Epithelial cell of proximal tubule (primary cell): ENCODE measurements around the gene UBE2D4. TPM values are rescaled to one million over a fixed set of nuclear protein-coding genes. Genes with fewer than 3 reads are reported as not detected.
A peak's percentile ranks its signal among the peaks of the same experiment; 100 is the strongest.

Experiments used
- DNase-seq: peaks from one replicate; pipeline ENCODE4 v3.0.0-alpha.2; 2011; ENCODE audit warnings: low read depth
- H3K4me3 ChIP-seq: 2 replicates; pipeline ENCODE4 v1.5.1; 2011; ENCODE audit warnings: low read depth, mild to moderate bottlenecking, low read length
- CTCF ChIP-seq: conservative IDR thresholded peaks from 2 replicates; pipeline ENCODE4 v1.5.1; 2012; ENCODE audit warnings: low read depth, mild to moderate bottlenecking, low read length
- total RNA-seq: library from RNA; depleted of rRNA; stranded (reverse); fragments of >200 nt; gene quantifications from 2 replicates; pipeline ENCODE4 v1.2.3, GENCODE V29; 2015

Gene UBE2D4
- total RNA-seq, 1 donor from 2014 or later: 26.7 TPM

- no peak for DNase-seq
- H3K4me3 ChIP-seq: no peak overlapping the region
- no peak for TF ChIP-seq CTCF
These were observed 7.8 kb downstream of the UBE2D4 start for GRCh38 chr7:43933902-43934560.

GRCh38 chr7:43937444-43937843 lies 11.2 kb downstream of the UBE2D4 start:
- TF ChIP-seq CTCF: no peak
- DNase-seq: no peak
- no peak overlapping the region for H3K4me3 ChIP-seq

GRCh38 chr7:43938892-43939482 lies 12.8 kb downstream of the UBE2D4 start:
- no peak overlapping the region for H3K4me3 ChIP-seq
- DNase-seq: no peak
- no peak for TF ChIP-seq CTCF

- no peak for DNase-seq
- no peak for TF ChIP-seq CTCF
These were observed 16.0 kb downstream of the UBE2D4 start for GRCh38 chr7:43942250-43942649.

GRCh38 chr7:43942997-43943396 lies 16.8 kb downstream of the UBE2D4 start:
- TF ChIP-seq CTCF: peak; percentile 50
- H3K4me3 ChIP-seq: no peak overlapping the region
- DNase-seq: no peak

More at GRCh38 chr7:43942250-43942649, 16.0 kb downstream of the UBE2D4 start:
- H3K4me3 ChIP-seq: no peak overlapping the region

- H3K4me3 ChIP-seq: no peak overlapping the region
- no peak for TF ChIP-seq CTCF
- DNase-seq: no peak
These were observed 17.4 kb downstream of the UBE2D4 start for GRCh38 chr7:43943417-43944187.

- TF ChIP-seq CTCF: no peak
- DNase-seq: no peak
- H3K4me3 ChIP-seq: no peak overlapping the region
These were observed 18.1 kb downstream of the UBE2D4 start for GRCh38 chr7:43944286-43944685.
